ENCODE results near the gene M1AP. TPM values are rescaled to one million over a fixed set of nuclear protein-coding genes. Genes with fewer than 3 reads are reported as not detected.

The M1AP gene
- total and polyA plus RNA-seq, 4 donors: 0.77 to 1.2 (median 0.88) TPM

DNA sequence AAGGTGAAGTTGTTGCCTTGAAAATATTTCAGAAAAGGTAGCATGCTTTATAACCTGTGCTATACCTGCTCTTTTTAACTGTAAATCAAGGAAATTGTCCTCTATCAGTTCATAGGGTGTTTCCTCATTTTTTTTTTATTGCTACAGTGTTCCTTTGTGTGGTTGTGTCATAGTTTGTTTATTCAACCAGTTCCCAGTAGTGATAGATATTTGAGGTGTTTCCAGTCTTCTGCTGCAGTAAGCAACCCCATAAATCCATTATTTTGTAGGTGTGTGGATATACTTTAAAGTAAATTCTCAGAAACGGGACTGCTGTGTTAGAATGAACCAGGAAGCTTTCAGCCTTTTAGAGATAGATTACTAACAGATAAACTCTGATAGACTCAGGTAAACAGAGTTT lies 45.5 kb upstream of the M1AP start:
- peaks cover 0 to 15% (median 0%) of the 10 kb centered on the region in 3 donors for H3K27me3 ChIP-seq (ENCODE audit: control insufficient read depth in 3 of 3, insufficient read depth in 3 of 3, low read length in 2 of 3)
- DNase-seq (no peak), ATAC-seq (ENCODE audit: insufficient read depth, low FRiP score) (no peak)
- no peaks in the 10 kb centered on the region for H3K4me1 ChIP-seq (ENCODE audit: control insufficient read depth in 5 of 5, insufficient read depth in 5 of 5, low read length in 5 of 5)
- no peaks in the 10 kb centered on the region for H3K9me3 ChIP-seq (ENCODE audit: control insufficient read depth in 4 of 4, insufficient read depth in 3 of 4, low read length in 3 of 4)
- TF ChIP-seq, protein P1, sequence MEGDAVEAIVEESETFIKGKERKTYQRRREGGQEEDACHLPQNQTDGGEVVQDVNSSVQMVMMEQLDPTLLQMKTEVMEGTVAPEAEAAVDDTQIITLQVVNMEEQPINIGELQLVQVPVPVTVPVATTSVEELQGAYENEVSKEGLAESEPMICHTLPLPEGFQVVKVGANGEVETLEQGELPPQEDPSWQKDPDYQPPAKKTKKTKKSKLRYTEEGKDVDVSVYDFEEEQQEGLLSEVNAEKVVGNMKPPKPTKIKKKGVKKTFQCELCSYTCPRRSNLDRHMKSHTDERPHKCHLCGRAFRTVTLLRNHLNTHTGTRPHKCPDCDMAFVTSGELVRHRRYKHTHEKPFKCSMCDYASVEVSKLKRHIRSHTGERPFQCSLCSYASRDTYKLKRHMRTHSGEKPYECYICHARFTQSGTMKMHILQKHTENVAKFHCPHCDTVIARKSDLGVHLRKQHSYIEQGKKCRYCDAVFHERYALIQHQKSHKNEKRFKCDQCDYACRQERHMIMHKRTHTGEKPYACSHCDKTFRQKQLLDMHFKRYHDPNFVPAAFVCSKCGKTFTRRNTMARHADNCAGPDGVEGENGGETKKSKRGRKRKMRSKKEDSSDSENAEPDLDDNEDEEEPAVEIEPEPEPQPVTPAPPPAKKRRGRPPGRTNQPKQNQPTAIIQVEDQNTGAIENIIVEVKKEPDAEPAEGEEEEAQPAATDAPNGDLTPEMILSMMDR (IDR thresholded peaks at IDR 0.05; ENCODE audit: control extremely low read depth, extremely low read depth): no peak
- no peak overlapping the region for H3K9ac ChIP-seq (ENCODE audit: insufficient read depth in 1 of 2, low read length in 2 of 2)
- no peaks in the 10 kb centered on the region for H3K36me3 ChIP-seq (ENCODE audit: control insufficient read depth in 4 of 4, insufficient read depth in 4 of 4, low read length in 4 of 4)
- H3K27ac ChIP-seq (ENCODE audit: low read depth in 1 of 2, low read length in 1 of 2): no peak overlapping the region
- 50 to 53% methylated on average over 1 of the region's 1 CpG for WGBS, 2 donors
- no peak overlapping the region for H3K4me3 ChIP-seq

DNA sequence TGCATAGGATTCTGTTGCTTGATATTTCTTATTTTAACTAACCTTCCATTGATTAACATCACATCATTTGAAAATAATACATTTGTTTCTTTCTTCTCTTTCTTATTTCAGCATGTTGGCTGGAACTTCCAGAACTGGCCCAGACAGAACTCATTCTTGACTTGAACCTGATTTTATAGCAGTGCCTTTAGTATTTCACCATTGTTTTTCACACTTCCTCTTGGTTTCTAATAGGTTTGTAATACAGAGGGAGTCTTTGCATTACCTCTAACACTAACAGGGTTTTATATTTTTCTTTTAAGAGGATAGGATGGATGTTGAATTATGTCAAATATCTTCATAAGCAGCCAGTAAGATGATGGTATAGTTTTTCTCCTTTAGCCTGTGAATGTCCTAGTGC lies 45.1 kb upstream of the M1AP start:
- H3K4me3 ChIP-seq: no peak overlapping the region
- TF ChIP-seq, protein P1 (IDR thresholded peaks at IDR 0.05; ENCODE audit: control extremely low read depth, extremely low read depth): no peak
- no peak for DNase-seq
- no peaks in the 10 kb centered on the region for H3K9me3 ChIP-seq (ENCODE audit: control insufficient read depth in 4 of 4, insufficient read depth in 3 of 4, low read length in 3 of 4)
- no peaks in the 10 kb centered on the region for H3K4me1 ChIP-seq (ENCODE audit: control insufficient read depth in 5 of 5, insufficient read depth in 5 of 5, low read length in 5 of 5)
- no peak overlapping the region for H3K9ac ChIP-seq (ENCODE audit: insufficient read depth in 1 of 2, low read length in 2 of 2)
- no peak for ATAC-seq (ENCODE audit: insufficient read depth, low FRiP score)
- H3K36me3 ChIP-seq (ENCODE audit: control insufficient read depth in 4 of 4, insufficient read depth in 4 of 4, low read length in 4 of 4): no peaks in the 10 kb centered on the region
- H3K27ac ChIP-seq (ENCODE audit: low read depth in 1 of 2, low read length in 1 of 2): no peak overlapping the region
- H3K27me3 ChIP-seq (ENCODE audit: control insufficient read depth in 3 of 3, insufficient read depth in 3 of 3, low read length in 2 of 3): peaks cover 0 to 18% (median 0%) of the 10 kb centered on the region in 3 donors

DNA sequence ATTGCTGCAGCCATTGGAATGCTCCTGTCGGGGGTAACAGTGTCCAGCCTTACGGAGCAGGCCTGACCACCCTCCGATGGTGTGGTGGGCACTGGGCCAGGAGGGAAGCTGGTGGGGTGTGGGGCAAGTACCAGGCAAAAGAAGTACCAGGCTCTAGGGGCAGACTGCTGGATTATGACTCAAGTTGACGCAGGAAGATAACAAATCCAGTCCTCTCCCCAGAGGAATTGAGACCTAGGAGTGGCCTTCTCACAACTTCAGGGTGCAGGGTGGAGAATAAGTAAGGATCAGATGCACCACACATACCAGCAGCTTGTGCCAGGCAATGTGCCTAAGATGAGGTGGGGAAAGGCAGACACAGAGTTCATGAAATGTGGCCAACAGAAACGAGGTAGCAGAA lies 43.8 kb upstream of the M1AP start:
- H3K4me3 ChIP-seq: no peak overlapping the region
- H3K27ac ChIP-seq (ENCODE audit: low read depth in 1 of 2, low read length in 1 of 2): no peak overlapping the region
- H3K4me1 ChIP-seq (ENCODE audit: control insufficient read depth in 5 of 5, insufficient read depth in 5 of 5, low read length in 5 of 5): no peaks in the 10 kb centered on the region
- H3K36me3 ChIP-seq (ENCODE audit: control insufficient read depth in 4 of 4, insufficient read depth in 4 of 4, low read length in 4 of 4): no peaks in the 10 kb centered on the region
- 81 to 85% methylated on average over 5 of the region's 5 CpGs for whole genome bisulfite sequencing, 2 donors
- no peaks in the 10 kb centered on the region for H3K9me3 ChIP-seq (ENCODE audit: control insufficient read depth in 4 of 4, insufficient read depth in 3 of 4, low read length in 3 of 4)
- H3K27me3 ChIP-seq (ENCODE audit: control insufficient read depth in 3 of 3, insufficient read depth in 3 of 3, low read length in 2 of 3): peaks cover 0 to 24% (median 4%) of the 10 kb centered on the region in 3 donors
- H3K9ac ChIP-seq (ENCODE audit: insufficient read depth in 1 of 2, low read length in 2 of 2): no peak overlapping the region
- DNase-seq: no peak
- ATAC-seq (ENCODE audit: insufficient read depth, low FRiP score): no peak
- TF ChIP-seq, protein P1 (IDR thresholded peaks at IDR 0.05; ENCODE audit: control extremely low read depth, extremely low read depth): no peak

DNA sequence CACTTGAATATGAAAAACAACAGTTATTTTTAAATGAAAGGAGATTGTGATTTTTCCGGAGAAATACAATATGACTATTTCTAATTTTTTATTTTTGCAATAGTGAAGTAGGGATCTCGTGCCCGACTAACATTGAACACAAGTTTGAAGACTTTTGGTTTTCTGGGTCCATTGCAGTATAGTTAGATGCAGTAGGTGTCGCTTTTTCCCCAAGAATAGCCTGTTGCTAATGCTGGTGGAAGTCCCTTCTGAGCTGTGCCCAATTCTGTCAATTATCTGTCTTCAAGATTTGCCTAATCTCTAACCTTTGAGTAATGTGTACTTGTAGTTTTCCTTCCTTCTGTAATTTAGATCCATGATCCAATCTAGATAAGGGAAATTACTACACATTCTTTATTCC lies 42.4 kb upstream of the M1AP start:
- Histone ChIP-seq H3K27me3 (ENCODE audit: control insufficient read depth in 3 of 3, insufficient read depth in 3 of 3, low read length in 2 of 3) (peaks cover 0 to 24% (median 4%) of the 10 kb centered on the region in 3 donors), H3K27ac (ENCODE audit: low read depth in 1 of 2, low read length in 1 of 2) (no peak overlapping the region), H3K4me3 (no peak overlapping the region), H3K36me3 (ENCODE audit: control insufficient read depth in 4 of 4, insufficient read depth in 4 of 4, low read length in 4 of 4) (no peaks in the 10 kb centered on the region), H3K4me1 (ENCODE audit: control insufficient read depth in 5 of 5, insufficient read depth in 5 of 5, low read length in 5 of 5) (no peaks in the 10 kb centered on the region), H3K9ac (ENCODE audit: insufficient read depth in 1 of 2, low read length in 2 of 2) (no peak overlapping the region), H3K9me3 (ENCODE audit: control insufficient read depth in 4 of 4, insufficient read depth in 3 of 4, low read length in 3 of 4) (no peaks in the 10 kb centered on the region)
- DNase-seq (peak; percentile 31 to 77 (median 67)), ATAC-seq (ENCODE audit: insufficient read depth, low FRiP score) (peak; percentile 85)
- WGBS, 2 donors: 6 to 10% methylated on average over 4 of the region's 4 CpGs
- TF ChIP-seq, protein P1 (IDR thresholded peaks at IDR 0.05; ENCODE audit: control extremely low read depth, extremely low read depth): peak; percentile 55

All from lung (tissue), 12 donors.